Skin of body (tissue), 2 donors: ENCODE data around the gene DNAJC28. TPM values are rescaled to one million over a fixed set of nuclear protein-coding genes. Genes with fewer than 3 reads are reported as not detected.
"Not testable (repeated sequence)": the region's sequence is repeated elsewhere in the genome, so short reads cannot be mapped to it uniquely, and the experiment has no call there.

Source experiments
- DNase-seq: peaks from one replicate; lab custom pipeline; 2025; lab: John Stamatoyannopoulos, UW
- total RNA-seq: library from RNA; depleted of rRNA; stranded (reverse); fragments of >200 nt; gene quantifications from one replicate; pipeline ENCODE4 v1.2.3, GENCODE V29; 2014

Gene DNAJC28, protein sequence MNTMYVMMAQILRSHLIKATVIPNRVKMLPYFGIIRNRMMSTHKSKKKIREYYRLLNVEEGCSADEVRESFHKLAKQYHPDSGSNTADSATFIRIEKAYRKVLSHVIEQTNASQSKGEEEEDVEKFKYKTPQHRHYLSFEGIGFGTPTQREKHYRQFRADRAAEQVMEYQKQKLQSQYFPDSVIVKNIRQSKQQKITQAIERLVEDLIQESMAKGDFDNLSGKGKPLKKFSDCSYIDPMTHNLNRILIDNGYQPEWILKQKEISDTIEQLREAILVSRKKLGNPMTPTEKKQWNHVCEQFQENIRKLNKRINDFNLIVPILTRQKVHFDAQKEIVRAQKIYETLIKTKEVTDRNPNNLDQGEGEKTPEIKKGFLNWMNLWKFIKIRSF
- total RNA-seq = 1.6 TPM

DNA sequence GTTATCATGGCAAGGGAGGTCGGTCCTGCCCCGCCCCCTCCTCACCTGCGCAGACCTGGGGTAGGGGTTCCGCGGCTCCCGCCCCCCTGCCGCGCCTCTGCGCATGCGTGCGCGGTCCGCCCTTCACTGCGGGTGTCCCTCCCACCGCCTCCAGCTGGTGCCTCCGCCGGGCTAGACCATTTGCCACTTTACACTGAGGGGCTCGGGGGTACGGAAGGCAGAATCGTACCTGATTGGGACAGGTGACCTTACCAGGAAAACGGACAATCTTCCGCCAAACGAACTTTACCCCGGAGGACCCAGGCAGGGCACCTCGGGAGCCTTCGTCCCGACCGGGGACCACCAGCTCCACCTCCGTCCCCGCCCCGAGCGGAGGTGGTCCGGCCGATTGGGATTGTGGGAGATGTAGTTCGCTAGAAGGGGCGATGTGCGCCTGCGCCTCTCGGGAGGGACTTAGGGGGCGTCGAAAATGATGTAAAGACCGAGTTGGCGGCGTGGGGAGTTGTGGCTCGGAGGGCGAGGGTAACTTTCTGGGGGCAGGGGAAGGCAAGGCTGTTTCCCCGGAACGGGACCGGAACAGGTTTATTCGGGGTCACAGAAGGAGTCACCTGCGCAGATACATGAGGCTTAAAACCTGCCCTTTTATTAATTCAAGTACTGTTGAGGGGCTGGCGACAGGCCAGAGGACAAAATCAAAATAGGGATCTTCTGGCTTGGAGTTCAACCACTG, at the start of gene DNAJC28:
Gene DNAJC28 (minus strand): TSS at position 344 of the 730 bp plus-strand sequence. CDS start 2,323 bp downstream, outside the sequence.
- peak; percentile 86 for DNase-seq

DNA sequence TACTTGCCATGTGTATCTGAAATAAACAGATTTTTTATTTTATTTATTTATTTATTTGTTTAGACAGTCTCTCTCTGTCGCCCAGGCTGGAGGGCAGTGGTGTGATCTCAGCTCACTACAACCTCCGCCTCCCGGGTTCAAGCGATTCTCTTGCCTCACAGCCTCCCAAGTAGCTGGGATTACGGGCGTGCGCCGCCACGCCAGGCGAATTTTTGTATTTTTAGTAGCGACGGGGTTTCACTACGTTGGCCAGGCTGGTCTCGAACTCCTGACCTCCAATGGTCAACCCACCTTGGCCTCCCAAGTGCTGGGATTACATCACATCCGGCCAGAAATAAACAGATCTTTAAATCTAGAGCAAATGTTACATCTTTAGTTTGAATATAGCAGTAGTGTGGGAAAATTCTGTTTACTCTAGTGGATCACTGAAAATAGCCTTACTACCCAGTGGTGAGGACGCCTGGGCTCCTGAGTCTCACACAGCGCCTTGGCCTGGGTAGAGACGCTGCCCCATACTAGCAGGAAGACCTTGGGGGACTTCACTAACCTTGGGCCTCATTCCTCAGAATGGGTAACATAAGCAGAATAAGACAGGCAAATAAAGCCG, 49.7 kb upstream of the DNAJC28 start:
- no peak for DNase-seq

DNA sequence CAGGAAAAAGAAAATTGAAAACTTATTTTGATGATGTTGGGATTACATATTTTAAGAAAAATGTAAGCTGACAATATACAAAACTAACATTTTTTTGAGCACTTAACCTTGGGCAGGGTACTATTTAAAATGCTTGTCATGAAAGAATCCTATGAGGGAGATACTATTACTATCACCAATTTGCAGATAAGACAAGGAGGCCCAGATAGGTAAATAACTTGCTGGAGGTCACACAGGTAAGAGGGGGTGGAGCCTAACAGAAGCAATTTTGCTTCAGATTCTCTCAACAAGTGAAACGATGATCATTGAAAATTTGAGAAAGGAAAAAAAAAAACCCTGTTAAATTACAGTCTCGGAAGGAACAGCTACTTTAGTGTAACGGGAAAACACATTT, 49.2 kb upstream of the DNAJC28 start:
- DNase-seq = no peak

DNA sequence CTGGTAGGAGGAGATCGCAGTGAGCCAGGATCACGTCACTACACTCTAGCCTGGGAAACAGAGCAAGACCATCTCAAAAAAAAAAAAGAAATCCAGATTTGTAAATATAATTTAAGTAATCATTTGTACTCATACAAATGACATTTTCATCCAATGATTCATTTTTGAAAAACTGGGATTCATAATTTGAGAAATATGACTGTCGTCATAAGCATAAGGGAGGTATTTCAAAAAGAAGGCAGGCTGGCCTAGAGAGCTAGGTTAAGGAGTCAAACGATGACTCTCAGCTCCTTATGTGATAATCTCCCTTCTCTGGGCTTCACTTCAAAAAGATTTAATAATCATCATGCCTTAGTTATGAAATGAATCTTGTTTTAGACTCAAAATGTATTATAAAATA, 48.1 kb upstream of the DNAJC28 start:
- no peak for DNase-seq

DNA sequence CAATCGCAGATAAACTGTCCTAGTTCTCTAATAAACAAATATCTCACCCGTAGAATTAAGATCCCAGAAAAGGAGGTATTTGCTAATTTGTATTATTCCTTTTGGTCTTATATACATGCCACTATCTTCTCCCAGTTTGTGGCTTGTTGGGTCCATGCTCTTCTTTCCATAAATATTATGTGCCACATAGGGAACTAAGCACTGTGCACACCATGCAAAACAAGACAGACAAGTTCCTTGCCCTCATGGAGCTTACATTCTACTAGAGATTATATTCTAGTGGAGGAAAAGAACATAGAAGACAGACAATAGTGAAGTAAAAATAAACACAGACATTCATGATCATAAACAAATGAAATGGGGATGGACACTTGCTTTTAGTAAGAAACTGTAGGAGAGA, 45.7 kb upstream of the DNAJC28 start:
- no peak for DNase-seq

DNA sequence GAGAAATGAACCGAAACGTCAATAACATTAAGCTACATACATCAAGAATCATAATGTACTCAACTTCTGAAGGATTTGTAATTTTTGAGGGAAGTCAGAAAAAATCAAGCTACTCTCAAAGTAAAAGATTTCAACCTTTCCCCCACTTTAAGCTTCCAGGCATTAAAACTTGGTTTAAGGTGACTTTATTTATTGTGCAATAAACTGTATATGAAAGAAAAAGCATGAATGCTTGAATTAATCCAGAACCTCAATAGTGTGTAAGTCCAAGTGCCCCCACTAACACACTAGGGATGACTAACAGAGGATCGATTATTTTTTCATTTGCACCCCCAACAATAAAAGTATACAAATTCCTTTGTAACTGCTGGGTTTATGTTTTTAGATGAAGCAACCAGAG, 39.5 kb upstream of the DNAJC28 start:
- no peak for DNase-seq

DNA sequence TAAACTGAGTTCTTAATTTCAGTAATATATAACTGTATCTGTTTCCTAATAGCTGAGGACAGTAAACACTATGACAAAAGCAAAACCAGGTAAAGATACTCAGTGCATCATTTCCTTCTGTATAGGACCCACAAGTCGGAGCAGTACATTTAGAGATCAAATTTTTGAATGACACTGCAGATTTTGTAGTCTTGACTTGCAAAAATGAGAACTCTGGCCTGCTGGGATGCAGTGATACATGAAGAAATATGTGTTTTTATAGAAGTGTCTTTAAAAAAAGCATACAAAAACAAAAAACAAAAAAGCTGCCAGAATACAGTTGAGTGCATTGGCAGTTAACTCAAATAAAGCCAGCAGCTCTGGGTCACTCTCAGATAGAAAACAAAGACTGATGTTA, 31.4 kb upstream of the DNAJC28 start:
- no peak for DNase-seq

DNA sequence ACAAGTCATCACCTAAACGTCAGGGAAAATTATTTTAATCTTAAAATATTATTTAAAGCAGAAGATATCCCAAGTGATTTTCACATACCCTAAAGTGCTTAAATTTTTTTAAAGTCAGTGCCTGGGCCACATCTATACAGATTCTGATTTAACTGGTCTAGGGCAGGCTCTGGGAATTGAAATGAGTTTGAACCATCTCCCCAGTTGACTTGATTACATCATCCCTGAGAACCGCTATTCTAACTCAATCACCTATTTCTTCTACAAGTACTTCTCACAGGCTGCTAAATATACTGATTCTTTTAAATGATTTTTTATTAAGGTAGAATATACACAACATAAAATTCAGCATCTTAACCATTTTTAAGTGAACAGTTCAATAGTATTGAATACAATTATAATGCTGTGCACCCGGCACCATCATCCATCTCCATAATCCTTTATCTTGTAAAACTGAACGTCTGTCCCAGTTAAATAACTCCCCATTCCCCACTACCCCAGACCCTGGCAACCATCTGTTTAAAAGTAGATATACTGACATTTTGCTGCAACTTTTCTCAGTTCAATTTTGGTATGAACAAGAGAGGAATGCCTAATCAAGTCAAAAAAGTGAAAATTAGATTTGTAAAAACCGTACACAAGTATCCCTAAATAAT, 30.9 kb upstream of the DNAJC28 start:
- no peak for DNase-seq

DNA sequence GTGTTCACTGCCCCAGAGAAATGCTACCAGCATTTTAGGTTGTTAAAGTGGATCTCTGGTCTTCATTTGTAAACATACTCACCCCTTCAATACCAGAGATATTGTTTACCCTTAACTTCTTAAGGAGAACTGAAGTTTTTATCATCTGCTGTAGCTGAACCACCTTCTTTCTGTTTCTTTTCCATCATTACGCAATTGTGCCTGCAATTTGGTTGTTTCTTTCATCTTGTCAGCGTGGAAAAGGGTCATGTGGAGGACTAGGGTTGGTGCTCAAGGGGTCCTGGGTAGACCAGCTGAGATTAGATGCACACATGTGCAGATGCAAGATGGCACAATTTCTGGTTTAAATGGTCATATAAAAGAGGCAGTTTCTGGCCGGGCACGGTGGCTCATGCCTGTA, 27.4 kb upstream of the DNAJC28 start:
- no peak for DNase-seq

DNA sequence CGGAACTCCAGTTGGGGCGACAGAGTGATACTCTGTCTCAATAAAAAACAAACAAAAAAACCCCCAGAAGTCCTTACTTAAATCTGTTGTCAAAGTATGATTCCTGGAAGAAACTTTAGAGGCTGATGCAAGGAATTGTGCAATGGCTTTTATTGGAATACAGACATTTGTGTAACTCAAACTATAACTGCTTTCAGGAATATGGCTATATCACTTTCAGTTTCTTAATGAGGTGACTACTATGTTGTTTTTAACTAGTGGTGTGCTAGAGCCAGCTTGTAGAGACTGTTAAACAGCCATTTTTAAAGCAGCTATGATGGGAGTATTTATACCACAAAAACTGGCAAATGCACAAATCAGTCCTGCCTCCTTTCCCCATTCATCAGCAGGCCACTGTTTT, 22.7 kb upstream of the DNAJC28 start:
- DNase-seq = no peak

DNA sequence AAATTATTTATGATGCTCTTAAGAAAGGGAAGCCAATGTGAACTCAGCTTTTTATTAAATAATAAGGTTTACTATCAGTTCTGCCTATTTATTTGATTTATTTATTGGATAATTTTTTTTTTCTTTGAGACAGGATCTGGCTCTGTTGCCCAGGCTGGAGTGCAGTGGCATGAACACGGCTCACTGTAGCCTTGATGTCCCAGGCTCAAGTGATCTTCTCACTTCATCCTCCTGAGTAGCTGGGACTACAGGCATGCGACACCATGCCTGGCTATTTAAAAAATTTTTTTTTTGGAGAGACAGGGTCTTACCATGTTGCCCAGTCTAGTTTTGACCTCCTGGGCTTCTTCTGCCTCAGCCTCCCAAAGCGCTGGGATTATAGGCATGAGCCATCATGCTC, 21.0 kb upstream of the DNAJC28 start:
- no peak for DNase-seq

DNA sequence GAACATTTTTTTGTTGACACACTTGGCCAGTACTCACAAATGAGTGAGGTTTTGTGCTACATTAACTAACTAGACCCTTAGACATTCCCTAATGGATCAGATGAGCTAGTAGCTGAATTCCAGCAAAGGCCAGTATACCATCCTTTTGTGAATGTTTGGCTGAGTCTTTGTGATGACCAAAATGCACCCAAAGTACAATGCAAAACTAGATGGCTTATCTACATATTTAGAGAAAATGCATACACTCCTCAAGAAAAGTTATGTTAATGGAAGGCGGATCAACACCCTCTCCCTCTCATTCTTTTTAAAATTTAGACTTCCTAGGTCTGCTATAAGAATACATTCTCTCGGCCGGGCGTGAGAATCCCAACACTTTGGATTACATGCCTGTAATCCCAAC, 20.1 kb upstream of the DNAJC28 start:
- no peak for DNase-seq

DNA sequence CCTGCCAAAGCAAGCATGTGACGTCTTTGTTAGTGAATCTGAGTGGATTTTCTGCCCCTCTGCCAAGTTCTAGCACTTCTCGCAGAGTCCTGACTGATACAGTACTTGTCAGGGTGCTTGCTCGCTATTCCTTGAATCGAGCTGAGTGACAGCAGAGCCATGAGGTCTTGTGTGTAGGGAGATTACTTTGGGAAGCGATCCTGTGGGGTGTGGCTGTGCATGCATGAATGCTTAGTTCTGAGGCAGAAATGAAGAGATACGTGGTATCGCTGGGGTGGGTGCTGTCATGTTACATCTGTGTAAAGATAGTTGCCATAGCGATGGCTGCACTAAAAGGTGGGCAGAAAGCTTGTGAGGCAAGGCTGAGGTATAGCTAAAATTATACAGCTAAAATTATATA, 19.3 kb upstream of the DNAJC28 start:
- no peak for DNase-seq

DNA sequence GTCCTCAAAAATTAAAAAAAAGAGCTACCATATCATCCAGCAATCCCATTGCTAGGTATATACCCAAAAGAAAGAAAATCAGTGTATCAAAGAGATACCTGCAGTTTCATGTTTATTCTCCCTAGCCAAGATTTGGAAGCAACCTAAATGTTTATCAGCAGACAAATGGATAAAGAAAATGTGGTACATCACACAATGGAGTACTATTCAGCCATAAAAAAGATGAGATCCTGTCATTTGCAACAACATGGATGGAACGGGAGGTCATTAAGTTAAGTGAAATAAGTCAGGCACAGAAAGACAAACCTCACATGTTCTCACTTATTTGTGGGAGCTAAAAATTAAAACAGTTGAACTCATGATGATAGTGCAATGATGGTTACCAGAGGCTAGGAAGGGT, 15.5 kb upstream of the DNAJC28 start:
- DNase-seq = not testable (repeated sequence)

DNA sequence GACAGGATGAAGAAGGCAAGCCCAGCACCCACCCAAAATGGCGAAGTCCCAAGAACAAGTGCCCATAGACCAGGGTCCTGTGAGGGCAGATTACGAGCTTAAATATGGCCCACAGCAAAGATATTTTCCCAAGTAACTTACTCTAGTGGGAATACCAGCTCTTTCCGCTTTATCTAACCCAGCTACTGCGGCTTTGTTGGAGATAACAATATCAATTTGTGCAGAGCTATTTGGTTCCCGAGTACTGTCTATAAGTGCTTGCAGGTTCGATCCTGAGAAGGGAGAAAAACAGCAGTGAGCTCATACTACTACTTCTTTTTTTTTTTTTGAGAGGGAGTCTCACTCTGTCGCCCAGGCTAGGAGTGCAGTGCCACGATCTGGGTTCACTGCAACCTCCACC, 14.3 kb upstream of the DNAJC28 start:
- DNase-seq = no peak

DNA sequence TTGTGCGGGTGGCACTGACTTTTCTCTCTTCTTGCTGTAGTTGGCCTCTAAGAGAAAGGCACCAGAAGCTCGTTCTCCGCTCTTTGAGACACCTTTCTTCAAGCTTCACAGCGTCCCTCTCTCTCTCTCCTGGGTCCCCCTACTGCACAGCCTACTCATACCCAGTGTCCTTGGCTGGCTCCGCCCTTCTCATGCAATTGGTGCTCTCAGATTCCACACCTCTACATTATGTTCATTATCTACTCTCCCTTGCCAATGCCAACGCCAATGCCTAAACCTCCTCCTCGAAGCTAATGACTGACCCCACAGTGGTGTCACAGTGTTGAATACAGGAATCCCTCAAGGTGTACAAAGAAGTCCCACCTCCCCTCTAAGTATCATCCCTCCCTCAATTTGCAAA, 4.8 kb upstream of the DNAJC28 start:
- no peak for DNase-seq

DNA sequence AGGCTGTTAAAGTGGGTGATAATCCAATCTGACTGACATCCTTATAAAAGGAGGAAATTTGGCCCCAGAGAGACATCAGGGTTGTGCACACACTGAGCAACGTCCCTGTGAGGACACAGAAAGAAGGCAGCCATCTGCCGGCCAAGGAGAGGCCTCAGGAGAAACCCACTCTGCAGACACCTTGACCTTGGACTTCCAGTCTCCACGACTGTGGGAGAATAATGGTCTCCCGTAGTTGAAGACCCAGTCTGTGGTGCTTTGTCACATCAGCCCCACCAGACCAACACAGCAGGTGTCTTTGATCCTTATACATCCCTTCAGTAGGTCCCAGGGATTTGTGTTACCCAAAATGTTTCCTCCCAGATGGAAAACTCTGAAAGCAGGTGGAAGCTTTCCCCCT, 4.2 kb upstream of the DNAJC28 start:
- no peak for DNase-seq

DNA sequence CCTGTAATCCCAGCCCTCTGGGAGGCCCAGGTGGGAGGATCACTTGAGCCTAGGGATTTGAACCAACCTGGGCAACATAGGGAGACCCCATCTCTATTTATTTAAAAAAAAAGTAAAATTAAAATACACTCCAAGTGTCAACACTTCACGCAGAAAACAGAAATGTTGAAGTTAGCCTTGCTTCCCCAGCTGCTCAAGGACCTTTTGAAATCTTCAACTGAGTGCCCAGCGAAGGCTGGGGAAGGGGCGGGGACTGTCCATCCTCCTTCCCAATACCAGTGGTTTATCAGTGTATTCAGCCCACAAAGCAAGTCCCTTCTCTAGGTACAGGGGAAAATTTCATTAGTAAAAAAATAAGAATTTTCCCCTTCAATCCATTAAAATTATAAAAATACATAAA, 2.2 kb upstream of the DNAJC28 start:
- DNase-seq = no peak

DNA sequence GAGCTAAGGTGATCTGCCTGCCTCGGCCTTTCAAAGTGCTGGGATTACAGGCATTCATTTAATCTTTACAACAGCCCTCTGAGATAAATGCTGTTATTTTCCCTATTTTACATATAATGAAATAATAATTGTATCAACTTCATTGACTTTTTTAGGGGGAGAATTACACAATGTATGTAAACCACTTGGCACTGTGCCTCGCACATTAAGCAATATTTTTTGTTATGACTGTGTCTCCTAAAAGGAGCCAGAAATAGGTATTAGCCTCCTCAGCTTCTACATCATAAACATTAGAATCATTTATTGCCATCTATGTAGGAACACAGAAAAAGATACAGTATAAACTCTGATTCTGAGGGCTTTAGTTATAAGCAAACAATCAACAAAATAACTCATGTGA, 1.1 kb upstream of the DNAJC28 start:
- DNase-seq = no peak

DNA sequence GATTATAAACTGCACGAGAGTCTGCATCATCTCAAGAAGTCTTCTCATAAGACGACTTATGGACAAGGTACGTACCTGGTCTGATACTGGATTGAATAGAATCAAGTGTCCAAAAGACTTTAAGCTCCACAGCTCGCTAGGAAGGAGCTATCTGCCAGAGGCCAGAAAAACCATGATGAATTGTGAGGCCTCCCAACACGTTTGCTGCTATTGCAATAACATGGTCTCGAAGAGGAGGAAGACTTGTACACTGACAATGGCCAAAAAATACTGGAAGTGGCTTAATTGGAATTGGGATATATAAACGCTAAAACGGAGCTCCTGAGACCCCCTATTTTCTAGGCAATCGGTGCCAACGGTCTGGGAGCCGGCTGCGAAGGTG, 534 bp downstream of the DNAJC28 start:
- DNase-seq = no peak

DNA sequence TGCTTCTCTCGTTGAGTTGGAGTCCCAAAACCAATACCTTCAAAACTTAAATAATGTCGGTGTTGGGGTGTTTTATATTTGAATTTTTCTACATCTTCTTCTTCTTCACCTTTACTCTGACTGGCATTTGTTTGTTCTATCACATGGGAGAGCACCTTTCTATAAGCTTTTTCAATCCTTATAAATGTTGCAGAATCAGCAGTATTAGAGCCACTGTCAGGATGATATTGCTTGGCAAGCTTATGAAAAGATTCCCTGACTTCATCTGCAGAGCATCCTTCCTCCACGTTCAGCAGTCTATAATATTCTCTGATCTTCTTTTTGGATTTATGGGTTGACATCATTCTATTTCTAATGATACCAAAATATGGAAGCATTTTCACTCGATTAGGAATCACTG, 2.6 kb downstream of the DNAJC28 start:
- DNase-seq = no peak

DNA sequence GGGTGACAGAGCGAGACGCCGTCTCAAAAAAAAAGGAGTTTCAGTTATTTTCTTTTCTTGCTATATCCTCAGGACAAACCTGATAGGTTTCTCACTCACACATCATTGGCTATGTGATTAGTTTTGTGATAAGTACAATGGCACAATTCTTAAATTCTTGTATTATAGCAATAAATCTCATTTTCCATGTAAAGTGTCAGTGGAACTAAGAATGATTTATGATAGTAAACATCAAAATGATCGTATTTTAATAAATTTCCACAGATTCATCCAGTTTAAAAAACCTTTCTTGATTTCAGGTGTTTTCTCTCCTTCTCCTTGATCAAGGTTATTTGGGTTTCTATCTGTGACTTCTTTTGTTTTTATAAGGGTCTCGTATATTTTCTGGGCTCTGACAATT, 3.5 kb downstream of the DNAJC28 start:
- DNase-seq = no peak
